Activated naive CD4-positive, alpha-beta T cell treated with anti-CD3 and anti-CD28 coated beads, Interleukin-2, amount 50 U/mL, for 72 hours (primary cell): Measurements from ENCODE around the gene PSMD3. TPM values are rescaled to one million over a fixed set of nuclear protein-coding genes. Genes with fewer than 3 reads are reported as not detected.
"Not testable (repeated sequence)": the region's sequence is repeated elsewhere in the genome, so short reads cannot be mapped to it uniquely, and the experiment has no call there.

Experiments used
- ATAC-seq, 2 donors: fragments of 150-1000 bp; cut with Tn5 transposase; 2 replicates each; pipeline ENCODE4 v1.10.0; 2021; ENCODE audit warnings: mild to moderate bottlenecking in 2 of 2, moderate library complexity in 2 of 2
- DNase-seq, 2 donors: peaks; one replicate each; pipeline ENCODE4 v3.0.0; 2021 to 2022; ENCODE audit warnings: low spot score in 2 of 2
- H3K27ac Mint-ChIP-seq, 2 donors: one replicate each; pipeline ENCODE4 v1.8.0; 2022; ENCODE audit warnings: mild to moderate bottlenecking in 2 of 2, mixed read lengths in 2 of 2
- H3K36me3 Mint-ChIP-seq, 2 donors: one replicate each; pipeline ENCODE4 v1.8.0; 2022; ENCODE audit warnings: mixed read lengths in 2 of 2
- H3K9me3 Mint-ChIP-seq, 2 donors: one replicate each; pipeline ENCODE4 v1.8.0; 2022; ENCODE audit warnings: mixed read lengths in 2 of 2
- total RNA-seq, 2 donors: library from RNA; stranded (reverse); gene quantifications; one replicate each; pipeline ENCODE4 v1.2.3, GENCODE V29; 2022

PSMD3 gene
- total RNA-seq, 2 donors from 2014 or later: 89.7 to 136 TPM

DNA sequence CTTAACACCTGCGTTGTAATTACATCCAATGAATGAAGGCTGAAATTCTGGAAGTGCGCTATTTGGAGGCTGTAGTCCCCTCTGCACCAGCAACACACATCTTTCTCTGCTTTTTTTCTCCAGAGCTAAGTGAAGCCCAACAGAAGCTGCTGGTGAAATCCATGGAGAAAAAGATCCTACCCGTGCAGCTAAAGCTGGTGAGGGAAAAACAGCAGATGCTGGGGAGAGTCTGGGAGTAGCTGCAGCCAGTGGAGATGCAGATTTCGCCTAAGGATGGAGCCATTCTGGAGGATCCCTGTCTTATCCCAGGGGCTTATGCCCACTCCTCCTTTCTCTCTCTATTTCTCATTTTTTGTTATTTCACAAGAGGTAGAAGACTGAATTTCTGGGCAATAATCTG lies 4.8 kb upstream of the PSMD3 start:
- no peak for DNase-seq
- no peaks in the 10 kb centered on the region for H3K9me3 Mint-ChIP-seq
- H3K36me3 Mint-ChIP-seq: peaks cover 0 to 3% of the 10 kb centered on the region in 2 donors
- no peak overlapping the region for H3K27ac Mint-ChIP-seq
- no peak for ATAC-seq

- Mint-ChIP-seq H3K36me3 (peaks cover 9 to 15% of the 10 kb centered on the region in 2 donors), H3K9me3 (no peaks in the 10 kb centered on the region), H3K27ac (no peak overlapping the region)
- no peak for DNase-seq
- ATAC-seq: no peak
These were observed 1.5 kb upstream of the PSMD3 start for GRCh38 chr17:39979016-39979670.

- peak overlapping the region; percentile 93 for H3K27ac Mint-ChIP-seq
- no peaks in the 10 kb centered on the region for H3K9me3 Mint-ChIP-seq
- ATAC-seq: peak; percentile 1 to 16
- DNase-seq: no peak
- peaks cover 9 to 20% of the 10 kb centered on the region in 2 donors for H3K36me3 Mint-ChIP-seq
These were observed 685 bp upstream of the PSMD3 start for GRCh38 chr17:39979893-39980350.

GRCh38 chr17:39981207-39981741 lies 667 bp downstream of the PSMD3 start:
- H3K27ac Mint-ChIP-seq: peak overlapping the region; percentile 93 to 99
- ATAC-seq (no peak), DNase-seq (no peak)
- H3K36me3 Mint-ChIP-seq: peaks cover 19 to 30% of the 10 kb centered on the region in 2 donors
- no peaks in the 10 kb centered on the region for H3K9me3 Mint-ChIP-seq

DNA sequence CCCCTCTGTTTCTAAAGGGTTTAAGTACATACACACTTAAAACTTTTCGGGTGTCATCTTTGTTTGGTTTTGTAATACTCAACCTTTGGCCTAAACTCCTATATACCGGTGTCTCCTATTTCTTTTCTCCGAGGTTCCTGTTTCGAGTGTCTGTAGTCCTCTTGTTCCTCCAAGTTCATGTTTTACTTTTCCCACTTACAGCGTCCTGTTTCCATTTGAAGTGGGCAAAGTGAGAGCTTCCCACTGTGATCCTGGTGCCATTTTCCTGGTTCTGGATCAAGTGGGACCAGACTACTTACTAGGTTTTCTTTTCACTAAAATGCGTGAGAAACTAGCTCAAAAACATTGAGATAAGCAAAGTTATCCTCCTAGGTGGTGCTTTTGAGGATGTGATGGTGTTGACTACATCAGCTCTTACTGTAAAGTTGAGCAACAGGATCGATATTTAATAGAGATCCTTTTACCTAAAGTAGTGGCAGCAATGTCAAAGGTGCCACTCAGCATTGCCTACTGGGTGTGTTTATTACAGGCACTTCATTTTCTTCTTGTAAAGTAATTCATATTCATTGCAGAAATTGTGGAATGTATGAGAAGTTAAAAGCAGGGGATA lies 1.3 kb downstream of the PSMD3 start:
- peak overlapping the region; percentile 93 to 99 for H3K27ac Mint-ChIP-seq
- no peaks in the 10 kb centered on the region for H3K9me3 Mint-ChIP-seq
- no peak for DNase-seq
- H3K36me3 Mint-ChIP-seq: peaks cover 24 to 34% of the 10 kb centered on the region in 2 donors
- no peak for ATAC-seq

DNA sequence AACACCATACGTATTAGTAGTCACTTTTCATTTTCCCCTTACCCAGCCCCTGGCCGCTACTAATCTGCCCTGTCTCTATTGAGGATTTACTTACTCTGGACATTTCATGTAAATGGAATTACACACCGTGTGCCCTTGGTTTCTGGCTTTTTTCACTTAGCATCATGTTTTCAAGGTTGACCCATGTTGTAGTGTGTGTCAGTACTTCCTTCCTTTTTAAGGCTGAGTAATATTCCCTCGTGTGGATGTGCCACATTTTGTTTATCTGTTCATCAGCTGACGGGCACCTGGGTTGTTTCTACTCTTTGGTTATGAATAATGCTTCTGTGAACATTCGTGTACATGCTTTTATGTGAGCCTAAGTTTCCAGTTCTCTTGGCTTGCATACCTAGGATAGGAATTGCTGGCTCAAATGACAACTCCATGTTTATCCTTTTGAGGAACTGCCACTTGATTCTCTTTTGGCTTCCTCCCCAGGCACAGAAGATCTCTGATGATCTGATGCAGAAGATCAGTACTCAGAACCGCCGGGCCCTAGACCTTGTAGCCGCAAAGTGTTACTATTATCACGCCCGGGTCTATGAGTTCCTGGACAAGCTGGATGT lies 7.7 kb downstream of the PSMD3 start:
- H3K9me3 Mint-ChIP-seq: no peaks in the 10 kb centered on the region
- H3K27ac Mint-ChIP-seq: no peak overlapping the region
- no peak for DNase-seq
- H3K36me3 Mint-ChIP-seq: peaks cover 35 to 37% of the 10 kb centered on the region in 2 donors
- no peak for ATAC-seq

GRCh38 chr17:39994448-39994847 lies 13.8 kb downstream of the PSMD3 start:
- DNase-seq (no peak), ATAC-seq (no peak)
- peak overlapping the region in 1 of 2 donors; percentile 55 for H3K27ac Mint-ChIP-seq
- no peaks in the 10 kb centered on the region for H3K9me3 Mint-ChIP-seq
- peaks cover 2 to 14% of the 10 kb centered on the region in 2 donors for H3K36me3 Mint-ChIP-seq

DNA sequence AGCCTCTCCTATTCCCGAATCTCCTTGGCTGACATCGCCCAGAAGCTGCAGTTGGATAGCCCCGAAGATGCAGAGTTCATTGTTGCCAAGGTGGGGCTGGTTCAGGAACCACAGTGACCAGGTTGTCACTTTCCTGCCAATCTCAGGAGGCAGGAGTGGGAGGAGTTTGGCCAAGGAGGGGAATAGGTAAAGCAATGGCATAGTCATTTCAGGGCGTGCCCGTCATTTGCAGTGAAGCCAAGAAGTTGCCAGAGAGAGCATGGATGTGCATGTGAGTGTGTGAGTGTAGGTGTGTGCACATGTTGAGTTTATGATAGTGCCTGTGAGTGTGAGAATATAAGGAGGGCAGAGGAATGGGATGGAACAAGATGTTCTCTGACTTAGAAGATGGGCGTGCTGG lies 14.8 kb downstream of the PSMD3 start:
- Mint-ChIP-seq H3K36me3 (peaks cover 0 to 10% of the 10 kb centered on the region in 2 donors), H3K9me3 (no peaks in the 10 kb centered on the region), H3K27ac (no peak overlapping the region)
- DNase-seq (no peak), ATAC-seq (no peak)

GRCh38 chr17:39996162-39996561 lies 15.6 kb downstream of the PSMD3 start:
- H3K36me3 Mint-ChIP-seq: peaks cover 0 to 10% of the 10 kb centered on the region in 2 donors
- H3K9me3 Mint-ChIP-seq: no peaks in the 10 kb centered on the region
- DNase-seq: no peak
- H3K27ac Mint-ChIP-seq: no peak overlapping the region
- no peak for ATAC-seq

GRCh38 chr17:39996800-39997199 lies 16.2 kb downstream of the PSMD3 start:
- Mint-ChIP-seq H3K9me3 (no peaks in the 10 kb centered on the region), H3K36me3 (peaks cover 0 to 10% of the 10 kb centered on the region in 2 donors), H3K27ac (no peak overlapping the region)
- DNase-seq: no peak
- no peak for ATAC-seq

- Mint-ChIP-seq H3K27ac (no peak overlapping the region), H3K9me3 (no peaks in the 10 kb centered on the region), H3K36me3 (peaks cover 0 to 10% of the 10 kb centered on the region in 2 donors)
- no peak for ATAC-seq
- no peak for DNase-seq
These were observed 16.9 kb downstream of the PSMD3 start for GRCh38 chr17:39997543-39997942.

DNA sequence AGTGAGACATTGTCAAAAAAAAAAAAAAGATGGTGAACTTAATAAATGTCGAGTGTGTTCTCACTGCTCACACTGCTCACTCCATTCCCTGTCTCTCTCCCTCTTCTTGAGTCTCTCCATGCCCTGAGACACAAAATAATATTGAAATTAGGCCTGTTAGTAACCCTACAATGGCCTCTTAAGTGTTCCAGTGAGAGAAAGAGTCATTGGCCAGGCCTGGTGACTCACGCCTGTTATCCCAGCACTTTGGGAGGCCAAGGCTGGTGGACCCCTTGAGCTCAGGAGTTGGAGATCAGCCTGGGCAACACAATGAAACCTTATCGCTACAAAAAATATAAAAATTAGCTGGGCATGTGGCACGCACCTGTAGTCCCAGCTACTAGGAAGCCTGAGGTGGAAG lies 18.5 kb downstream of the PSMD3 start:
- H3K9me3 Mint-ChIP-seq: no peaks in the 10 kb centered on the region
- no peak for DNase-seq
- peak overlapping the region in 1 of 2 donors; percentile 22 for H3K27ac Mint-ChIP-seq
- no peaks in the 10 kb centered on the region for H3K36me3 Mint-ChIP-seq
- ATAC-seq: no peak

GRCh38 chr17:40000161-40000560 lies 19.6 kb downstream of the PSMD3 start:
- DNase-seq: no peak
- Mint-ChIP-seq H3K36me3 (no peaks in the 10 kb centered on the region), H3K27ac (no peak overlapping the region), H3K9me3 (no peaks in the 10 kb centered on the region)
- ATAC-seq: no peak

DNA sequence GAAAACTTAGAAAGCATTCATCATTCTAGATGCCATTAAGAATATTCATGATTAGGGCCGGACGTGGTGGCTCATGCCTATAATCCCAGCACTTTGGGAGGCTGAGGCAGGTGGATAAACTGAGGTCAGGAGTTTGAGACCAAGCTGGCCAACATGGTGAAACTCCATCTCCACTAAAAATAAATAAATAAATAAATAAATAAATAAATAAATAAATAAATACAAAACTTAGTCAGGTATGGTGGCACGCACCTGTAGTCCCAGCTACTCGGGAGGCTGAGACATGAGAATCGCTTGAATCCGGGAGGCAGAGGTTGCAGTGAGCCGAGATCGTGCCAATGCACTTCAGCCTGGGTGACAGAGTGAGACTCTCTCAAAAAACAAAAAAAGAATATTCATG lies 20.7 kb downstream of the PSMD3 start:
- H3K9me3 Mint-ChIP-seq, H3K36me3 Mint-ChIP-seq, ATAC-seq, DNase-seq, H3K27ac Mint-ChIP-seq: not testable (repeated sequence)

- Mint-ChIP-seq H3K27ac (no peak overlapping the region), H3K9me3 (no peaks in the 10 kb centered on the region), H3K36me3 (no peaks in the 10 kb centered on the region)
- ATAC-seq (no peak), DNase-seq (no peak)
These were observed 23.5 kb downstream of the PSMD3 start for GRCh38 chr17:40004072-40004471.

DNA sequence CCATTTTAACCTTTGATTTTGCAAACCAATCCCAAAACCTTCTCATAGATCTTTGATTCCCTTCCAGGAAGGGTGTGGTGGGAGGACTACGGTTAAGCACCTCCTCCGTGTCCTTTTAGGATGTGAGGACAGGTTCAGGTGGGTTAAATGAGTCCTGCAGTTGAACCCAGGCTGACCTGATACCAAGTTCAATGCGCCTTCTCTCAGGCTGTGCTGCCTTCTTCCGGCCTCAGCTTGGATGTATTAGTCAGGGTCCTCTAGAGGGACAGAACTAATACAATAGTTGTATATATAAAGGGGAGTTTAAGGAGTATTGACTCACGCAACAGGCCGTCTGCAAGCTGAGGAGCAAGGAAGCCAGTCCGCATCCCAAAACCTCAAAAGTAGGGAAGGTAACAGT lies 24.1 kb downstream of the PSMD3 start:
- Mint-ChIP-seq H3K36me3 (no peaks in the 10 kb centered on the region), H3K9me3 (no peaks in the 10 kb centered on the region), H3K27ac (no peak overlapping the region)
- DNase-seq (no peak), ATAC-seq (no peak)

GRCh38 chr17:40005520-40005919 lies 24.9 kb downstream of the PSMD3 start:
- no peak for DNase-seq
- no peak for ATAC-seq
- H3K36me3 Mint-ChIP-seq: no peaks in the 10 kb centered on the region
- no peaks in the 10 kb centered on the region for H3K9me3 Mint-ChIP-seq
- H3K27ac Mint-ChIP-seq: no peak overlapping the region
